Measurements from ENCODE around the gene ALDOC.
A peak's percentile ranks its signal among the peaks of the same experiment; 100 is the strongest.

ALDOC gene

DNA sequence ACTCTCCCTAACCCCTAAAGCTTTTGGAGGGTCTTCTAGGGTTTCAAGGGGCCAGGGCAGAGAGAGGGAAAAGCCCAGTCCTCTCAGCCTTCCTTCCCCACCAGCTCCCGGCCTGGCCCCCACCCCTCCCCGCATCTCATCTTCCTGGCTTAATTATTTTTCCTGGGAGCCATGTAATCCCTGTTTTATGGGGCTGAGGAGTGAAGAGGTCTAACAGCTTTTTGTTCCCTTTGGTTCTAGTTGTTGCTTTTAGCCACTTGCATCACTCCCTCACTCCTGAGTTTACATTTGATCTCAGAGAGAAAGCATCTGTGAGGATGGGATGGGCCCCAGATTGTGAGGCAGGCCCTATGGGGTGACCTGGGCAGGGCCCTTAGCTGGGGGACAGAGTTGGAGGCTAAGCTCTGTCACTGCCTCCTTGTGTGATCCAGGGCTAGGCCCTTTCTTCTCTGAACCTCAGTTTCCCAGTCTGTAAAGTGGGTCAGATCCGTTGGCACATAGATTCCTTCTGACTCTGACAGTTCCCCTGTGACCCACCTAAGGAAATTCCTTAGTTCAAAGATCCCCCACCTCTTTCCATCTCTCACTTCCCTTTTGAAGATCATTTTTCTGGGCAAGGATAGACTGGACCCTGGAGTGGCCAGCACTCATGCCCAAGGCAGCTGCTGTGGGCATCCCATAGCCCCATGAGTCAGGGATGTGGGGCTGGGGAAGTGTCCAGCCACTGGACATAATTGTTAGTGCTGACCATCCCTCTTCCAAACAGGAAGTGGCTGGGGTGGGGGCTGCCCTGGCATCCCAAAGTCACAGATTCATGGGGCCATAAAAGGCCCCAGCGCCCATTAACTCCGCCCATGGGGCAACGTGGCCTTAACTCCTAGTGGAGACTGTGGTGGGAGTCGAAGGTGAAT is 44.4 kb downstream of the ALDOC start:
- DNase-seq = no peak

DNA sequence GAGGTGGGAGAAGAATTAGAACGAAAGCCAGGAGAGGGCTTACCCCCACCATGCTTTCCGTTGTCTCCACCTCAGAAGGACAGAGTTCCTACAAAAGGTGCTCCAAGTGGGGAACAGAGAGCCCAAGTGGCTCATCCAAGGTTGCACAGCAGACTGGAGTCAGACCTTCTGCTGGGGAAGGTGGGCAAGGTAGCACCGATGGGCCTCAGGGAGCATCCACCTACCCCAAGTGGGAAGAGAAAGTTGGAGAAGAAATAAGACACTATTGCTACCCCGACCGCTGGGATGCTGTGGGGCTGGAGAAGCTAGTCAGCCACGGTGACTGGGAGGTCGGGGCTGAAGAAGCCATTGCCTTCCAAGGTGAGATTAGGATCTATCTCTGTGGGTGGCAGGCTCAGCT is 45.8 kb downstream of the ALDOC start:
- no peak for DNase-seq

DNA sequence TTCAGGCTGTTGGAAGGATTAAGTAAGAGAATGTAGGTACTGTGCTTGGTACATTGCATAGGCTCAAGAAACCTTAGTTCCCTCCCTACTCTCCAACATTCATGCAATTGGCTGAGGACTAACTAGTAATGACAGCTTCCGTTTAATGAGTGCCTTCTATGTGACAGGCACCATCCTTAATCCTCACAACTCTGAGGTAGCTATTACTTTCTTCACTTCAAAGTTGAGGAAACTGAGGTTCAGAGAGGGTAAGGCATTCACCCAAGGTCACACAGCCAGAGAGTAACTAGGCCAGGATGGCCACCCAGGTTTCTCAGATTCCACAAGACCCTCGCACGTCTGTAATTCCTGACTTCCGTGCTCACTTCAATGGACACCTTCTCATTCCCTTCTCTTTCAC is 46.4 kb downstream of the ALDOC start:
- no peak for DNase-seq

DNA sequence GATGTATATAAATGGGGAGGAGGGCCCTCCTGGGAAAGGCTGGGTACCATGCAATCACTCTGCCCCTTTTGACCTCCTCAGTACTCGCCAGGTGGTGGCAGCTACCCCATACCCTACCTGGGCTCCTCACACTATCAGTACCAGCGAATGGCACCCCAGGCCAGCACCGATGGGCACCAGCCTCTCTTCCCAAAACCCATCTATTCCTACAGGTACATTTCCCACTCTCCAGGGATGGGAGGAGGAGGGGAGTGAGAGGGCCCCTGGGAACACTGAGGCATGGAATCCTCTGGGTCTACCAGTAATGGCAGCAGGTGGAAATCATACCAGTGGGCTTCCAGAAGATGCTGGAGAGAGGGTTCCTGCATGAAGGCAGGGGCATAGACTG is 47.7 kb downstream of the ALDOC start:
- DNase-seq = no peak

DNA sequence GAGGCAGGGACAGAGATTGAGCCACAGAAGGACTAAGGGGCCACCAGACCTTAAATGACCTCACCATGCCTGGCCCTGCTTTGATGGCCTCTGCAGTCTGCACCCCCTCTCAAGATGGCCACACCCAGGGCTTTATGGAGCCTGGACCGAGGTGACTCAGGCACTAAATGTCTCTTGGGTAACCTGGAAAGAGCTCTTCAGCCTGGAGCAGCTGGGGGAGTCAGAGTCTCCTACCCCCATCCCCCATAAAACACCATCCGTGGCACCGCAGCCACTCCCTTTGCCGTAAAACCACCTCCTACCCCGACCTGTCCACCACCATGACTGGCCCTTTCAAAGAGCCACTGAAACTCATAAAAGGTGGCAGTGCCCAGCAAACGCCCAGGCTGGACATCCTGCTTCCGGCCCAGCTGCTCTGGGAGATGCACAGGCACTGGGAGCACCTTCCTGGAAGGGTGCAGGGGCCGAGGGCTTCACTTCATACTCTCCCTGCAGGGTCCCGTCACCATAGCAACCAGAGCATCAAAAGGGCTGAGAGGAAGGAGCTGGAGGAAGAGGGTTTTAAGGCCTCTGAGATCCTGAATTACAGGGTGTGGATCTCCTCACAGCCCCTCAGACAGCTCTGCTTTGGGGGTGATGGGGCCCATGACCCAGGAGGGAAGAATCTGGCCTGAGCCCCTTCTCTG is 48.2 kb downstream of the ALDOC start:
- no peak for DNase-seq

DNA sequence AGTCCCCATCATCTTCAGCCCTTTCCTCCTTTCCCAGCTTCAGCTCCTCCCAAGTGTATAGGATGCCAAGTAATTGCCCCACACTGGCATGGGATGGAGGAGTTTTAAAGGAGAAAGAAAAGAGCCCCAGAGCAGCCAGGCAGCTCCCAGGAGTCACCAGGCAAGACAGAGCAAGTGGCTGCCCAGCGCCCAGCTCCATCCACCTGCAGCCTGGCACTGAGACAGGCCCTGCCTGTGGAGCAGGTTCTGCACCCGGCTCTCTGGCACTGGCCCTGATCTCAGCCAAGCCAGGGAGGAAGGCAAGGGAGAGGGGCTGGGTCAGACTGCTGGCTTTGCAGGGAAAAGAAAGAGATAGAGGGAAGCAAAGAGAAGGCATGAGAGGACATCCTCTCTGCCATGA is 48.8 kb downstream of the ALDOC start:
- no peak for DNase-seq

DNA sequence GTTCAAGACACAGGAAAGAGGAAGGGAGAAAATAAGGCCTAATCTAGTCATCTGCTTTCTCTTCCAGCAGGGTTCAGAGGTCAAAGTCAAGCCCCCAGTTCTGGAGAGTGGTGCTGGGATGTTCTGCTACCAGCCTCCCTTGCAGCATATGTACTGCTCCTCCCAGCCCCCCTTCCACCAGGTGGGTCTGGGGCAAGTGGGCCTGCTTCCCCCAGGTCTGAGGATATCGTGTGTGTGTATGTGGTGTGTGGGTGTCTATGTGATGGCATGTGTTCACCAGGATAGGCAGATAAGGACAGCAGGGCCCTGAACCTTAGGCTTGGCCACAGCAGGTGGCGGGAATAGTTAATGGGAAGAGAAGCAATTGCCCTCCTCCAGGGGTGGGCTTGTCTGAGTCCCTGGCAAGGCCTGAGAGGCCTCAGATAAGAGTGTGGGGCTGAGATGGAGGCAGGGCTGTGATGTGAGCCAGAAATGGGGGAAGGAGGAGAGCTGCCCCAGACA is 49.5 kb downstream of the ALDOC start:
- no peak for DNase-seq

DNA sequence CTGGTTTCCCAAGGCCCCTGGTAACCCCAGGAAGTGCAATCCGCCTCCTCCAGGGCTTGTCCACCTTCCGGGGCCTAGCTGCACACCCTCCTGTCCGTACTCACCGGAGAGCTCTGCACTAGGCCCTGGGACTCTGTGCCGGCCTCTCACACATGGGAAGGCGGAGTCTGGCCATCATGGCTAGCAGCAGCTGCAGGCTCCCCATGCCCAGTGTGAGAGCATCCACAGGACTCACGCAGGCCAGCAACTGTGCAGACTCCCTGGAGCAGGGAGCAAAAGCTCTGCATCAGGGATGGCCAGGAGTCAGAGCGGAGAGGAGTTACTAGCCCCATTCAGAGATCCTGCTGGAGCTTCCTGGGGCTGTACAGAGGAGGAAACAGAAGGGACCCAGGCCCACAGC is 50.3 kb downstream of the ALDOC start:
- no peak for DNase-seq

DNA sequence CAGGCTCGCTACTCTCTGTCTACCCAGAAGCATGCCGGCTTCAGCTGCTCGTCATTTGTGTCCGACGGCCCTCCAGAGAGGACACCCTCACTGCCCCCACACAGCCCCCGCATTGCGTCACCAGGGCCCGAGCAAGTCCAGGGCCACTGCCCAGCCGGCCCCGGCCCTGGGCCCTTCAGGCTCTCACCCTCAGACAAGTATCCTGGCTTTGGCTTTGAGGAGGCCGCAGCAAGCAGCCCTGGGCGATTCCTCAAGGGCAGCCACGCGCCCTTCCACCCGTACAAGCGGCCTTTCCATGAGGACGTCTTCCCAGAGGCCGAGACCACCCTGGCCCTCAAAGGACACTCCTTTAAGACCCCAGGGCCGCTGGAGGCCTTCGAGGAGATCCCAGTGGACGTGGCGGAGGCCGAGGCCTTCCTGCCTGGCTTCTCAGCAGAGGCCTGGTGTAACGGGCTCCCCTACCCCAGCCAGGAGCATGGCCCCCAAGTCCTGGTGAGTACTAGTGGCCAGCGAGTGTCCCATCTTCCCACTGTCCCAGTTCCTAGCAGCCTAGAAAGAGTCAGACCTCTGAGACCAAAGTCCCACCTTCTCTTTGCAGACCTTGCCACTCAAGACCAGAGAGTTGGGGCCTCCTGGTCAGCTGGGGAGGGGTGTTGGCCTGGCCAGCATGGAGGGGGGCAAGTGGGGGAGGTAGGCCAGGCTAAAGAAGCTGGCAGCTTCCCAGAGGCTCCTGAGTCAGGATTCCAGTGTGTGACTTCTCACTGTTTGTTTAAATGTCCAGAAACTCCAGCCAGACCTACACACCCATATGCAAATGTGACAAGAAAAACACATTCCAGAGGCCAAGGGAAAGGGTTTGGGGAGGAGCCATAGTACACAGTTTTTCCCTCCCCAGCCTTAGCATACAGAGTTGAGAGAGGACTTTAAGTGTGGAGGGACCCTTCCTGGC is 51.9 kb downstream of the ALDOC start:
- peak; percentile 32 for DNase-seq

DNA sequence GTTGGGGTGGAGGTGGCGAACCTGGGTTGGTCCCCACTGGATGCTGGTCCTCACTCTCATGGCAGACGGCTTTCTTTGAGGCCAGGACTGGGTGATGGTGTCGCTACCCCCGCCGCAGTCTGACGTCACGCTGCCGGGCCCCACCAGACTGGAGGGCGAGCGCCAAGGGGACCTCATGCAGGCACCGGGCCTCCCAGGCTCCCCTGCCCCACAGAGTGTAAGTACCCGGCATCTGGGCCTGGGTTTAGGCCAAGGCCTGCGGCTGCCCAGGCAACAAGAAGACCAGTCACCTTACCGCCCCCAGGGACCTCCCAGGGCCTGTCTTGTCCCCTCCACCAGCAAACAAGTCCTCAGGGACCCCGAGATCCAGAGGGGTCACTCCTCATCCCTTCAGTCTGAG is 52.8 kb downstream of the ALDOC start:
- DNase-seq = no peak

DNA sequence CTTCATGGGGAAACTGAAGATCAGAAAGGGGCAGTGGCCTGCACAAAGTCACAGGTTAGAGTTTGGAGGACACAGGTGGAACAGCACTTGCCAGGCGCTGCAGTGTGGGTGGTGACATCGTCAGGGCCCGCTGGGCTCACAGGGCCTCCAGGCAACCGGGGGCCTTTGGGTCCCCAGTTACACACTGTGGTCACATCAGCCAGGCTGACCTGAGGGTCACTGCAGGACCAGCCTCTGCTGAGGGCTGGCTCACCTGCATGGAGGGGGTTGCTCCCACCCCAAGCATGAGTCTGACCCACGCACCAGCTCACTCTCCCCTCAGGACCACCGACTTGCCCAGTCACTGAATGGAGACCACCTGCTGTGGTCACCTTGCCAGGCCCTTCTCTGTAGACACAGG is 53.5 kb downstream of the ALDOC start:
- no peak for DNase-seq
